SJCRH30 (cell line): ENCODE measurements around the gene GYS2. TPM values are rescaled to one million over a fixed set of nuclear protein-coding genes. Genes with fewer than 3 reads are reported as not detected.

Experiments used
- DNase-seq, 2 experiments: peaks; one replicate each; pipeline ENCODE4 v3.0.0-alpha.2; 2015 to 2020
- H3K27ac ChIP-seq: fragments of 250-450 bp; sonication (Bioruptor Pico); 2 replicates; pipeline ENCODE4 v1.5.1; 2020; ENCODE audit warnings: mild to moderate bottlenecking, moderate library complexity
- H3K27me3 ChIP-seq: fragments of 250-450 bp; sonication (Bioruptor Pico); 2 replicates; pipeline ENCODE4 v1.5.1; 2020; ENCODE audit warnings: mild to moderate bottlenecking, moderate library complexity
- H3K36me3 ChIP-seq: fragments of 250-450 bp; sonication (Bioruptor Pico); 2 replicates; pipeline ENCODE4 v1.5.1; 2020; ENCODE audit warnings: mild to moderate bottlenecking, moderate library complexity
- H3K4me1 ChIP-seq: fragments of 250-450 bp; sonication (Bioruptor Pico); 2 replicates; pipeline ENCODE4 v1.5.1; 2020; ENCODE audit warnings: mild to moderate bottlenecking, moderate library complexity
- H3K4me3 ChIP-seq: fragments of 250-450 bp; sonication (Bioruptor Pico); 2 replicates; pipeline ENCODE4 v1.5.1; 2020; ENCODE audit warnings: mild to moderate bottlenecking, moderate library complexity
- H3K9me3 ChIP-seq: fragments of 250-450 bp; sonication (Bioruptor Pico); replicated peaks from 2 replicates; pipeline ENCODE4 v1.5.1; 2020; ENCODE audit warnings: mild to moderate bottlenecking, moderate library complexity
- total RNA-seq: library from RNA; depleted of rRNA; stranded (reverse); fragments of >200 nt; shearing (Covaris generic); gene quantifications from 2 replicates; pipeline ENCODE4 v1.2.3, GENCODE V29; 2014

The GYS2 gene
- total RNA-seq, 1 experiment from 2014 or later = not detected

- peaks cover 2% of the 10 kb centered on the region; the same call in 1 of the 2 replicates for H3K9me3 ChIP-seq
- no peaks in the 10 kb centered on the region for H3K36me3 ChIP-seq
- no peak overlapping the region for H3K4me3 ChIP-seq
- no peaks in the 10 kb centered on the region for H3K4me1 ChIP-seq
- no peaks in the 10 kb centered on the region for H3K27me3 ChIP-seq
- DNase-seq = no peak
- no peak overlapping the region for H3K27ac ChIP-seq
Measured at GRCh38 chr12:21580748-21581516, 23.7 kb downstream of the GYS2 start.

- no peak overlapping the region for H3K27ac ChIP-seq
Measured at GRCh38 chr12:21577516-21577915, 27.1 kb downstream of the GYS2 start.

GRCh38 chr12:21576431-21576830, 28.2 kb downstream of the GYS2 start:
- no peaks in the 10 kb centered on the region for H3K27me3 ChIP-seq
- no peak overlapping the region for H3K4me3 ChIP-seq
- no peaks in the 10 kb centered on the region; the same call in 1 of the 2 replicates for H3K9me3 ChIP-seq
- no peak overlapping the region for H3K27ac ChIP-seq
- H3K36me3 ChIP-seq = no peaks in the 10 kb centered on the region
- no peak for DNase-seq
- no peaks in the 10 kb centered on the region for H3K4me1 ChIP-seq

More at GRCh38 chr12:21577516-21577915, 27.1 kb downstream of the GYS2 start:
- Histone ChIP-seq H3K4me1 (no peaks in the 10 kb centered on the region), H3K9me3 (no peaks in the 10 kb centered on the region; the same call in 1 of the 2 replicates), H3K36me3 (no peaks in the 10 kb centered on the region), H3K4me3 (no peak overlapping the region), H3K27me3 (no peaks in the 10 kb centered on the region)
- no peak for DNase-seq

- H3K9me3 ChIP-seq = no peaks in the 10 kb centered on the region; the same call in 1 of the 2 replicates
- no peak for DNase-seq
- H3K36me3 ChIP-seq = no peaks in the 10 kb centered on the region
- no peaks in the 10 kb centered on the region for H3K27me3 ChIP-seq
- no peak overlapping the region for H3K4me3 ChIP-seq
- H3K27ac ChIP-seq = no peak overlapping the region
- no peaks in the 10 kb centered on the region for H3K4me1 ChIP-seq
Measured at GRCh38 chr12:21573733-21574358, 30.8 kb downstream of the GYS2 start.

- H3K36me3 ChIP-seq = no peaks in the 10 kb centered on the region
- no peak for DNase-seq
- H3K27me3 ChIP-seq = no peaks in the 10 kb centered on the region
Measured at GRCh38 chr12:21571046-21571445, 33.6 kb downstream of the GYS2 start.

GRCh38 chr12:21568115-21568514, 36.5 kb downstream of the GYS2 start:
- H3K27ac ChIP-seq = no peak overlapping the region
- no peaks in the 10 kb centered on the region; the same call in 1 of the 2 replicates for H3K9me3 ChIP-seq
- H3K4me1 ChIP-seq = no peaks in the 10 kb centered on the region
- no peaks in the 10 kb centered on the region for H3K27me3 ChIP-seq
- no peak for DNase-seq
- no peaks in the 10 kb centered on the region for H3K36me3 ChIP-seq
- H3K4me3 ChIP-seq = no peak overlapping the region

More at GRCh38 chr12:21571046-21571445, 33.6 kb downstream of the GYS2 start:
- Histone ChIP-seq H3K4me3 (no peak overlapping the region), H3K4me1 (no peaks in the 10 kb centered on the region), H3K27ac (no peak overlapping the region), H3K9me3 (no peaks in the 10 kb centered on the region)

GRCh38 chr12:21566907-21567394, 37.7 kb downstream of the GYS2 start:
- Histone ChIP-seq H3K4me1 (no peaks in the 10 kb centered on the region), H3K27me3 (no peaks in the 10 kb centered on the region), H3K36me3 (no peaks in the 10 kb centered on the region), H3K4me3 (no peak overlapping the region), H3K27ac (no peak overlapping the region), H3K9me3 (no peaks in the 10 kb centered on the region; the same call in 1 of the 2 replicates)
- DNase-seq = no peak

- H3K36me3 ChIP-seq = no peaks in the 10 kb centered on the region
- H3K4me3 ChIP-seq = no peak overlapping the region
- no peak for DNase-seq
- no peaks in the 10 kb centered on the region for H3K27me3 ChIP-seq
- H3K4me1 ChIP-seq = no peaks in the 10 kb centered on the region
- no peak overlapping the region for H3K27ac ChIP-seq
- no peaks in the 10 kb centered on the region; the same call in 1 of the 2 replicates for H3K9me3 ChIP-seq
Measured at GRCh38 chr12:21566223-21566906, 38.3 kb downstream of the GYS2 start.

- H3K9me3 ChIP-seq = no peaks in the 10 kb centered on the region; the same call in 1 of the 2 replicates
- no peaks in the 10 kb centered on the region for H3K36me3 ChIP-seq
- H3K27ac ChIP-seq = no peak overlapping the region
- no peak for DNase-seq
- H3K4me1 ChIP-seq = peaks cover 11% of the 10 kb centered on the region
- no peaks in the 10 kb centered on the region for H3K27me3 ChIP-seq
- no peak overlapping the region for H3K4me3 ChIP-seq
Measured at GRCh38 chr12:21562859-21563258, 41.8 kb downstream of the GYS2 start.

- peaks cover 11% of the 10 kb centered on the region for H3K4me1 ChIP-seq
- DNase-seq = no peak
- H3K9me3 ChIP-seq = no peaks in the 10 kb centered on the region; the same call in 1 of the 2 replicates
- no peak overlapping the region for H3K27ac ChIP-seq
- no peak overlapping the region for H3K4me3 ChIP-seq
- H3K27me3 ChIP-seq = no peaks in the 10 kb centered on the region
- H3K36me3 ChIP-seq = no peaks in the 10 kb centered on the region
Measured at GRCh38 chr12:21561158-21561557, 43.5 kb downstream of the GYS2 start.

GRCh38 chr12:21559855-21560569, 44.6 kb downstream of the GYS2 start:
- Histone ChIP-seq H3K4me1 (peaks cover 11% of the 10 kb centered on the region), H3K9me3 (no peaks in the 10 kb centered on the region; the same call in 1 of the 2 replicates), H3K36me3 (no peaks in the 10 kb centered on the region), H3K27ac (peak overlapping the region; percentile 4; the same call in 1 of the 2 replicates), H3K4me3 (no peak overlapping the region), H3K27me3 (no peaks in the 10 kb centered on the region)
- DNase-seq = peak; percentile 22 to 63

GRCh38 chr12:21558100-21558679, 46.5 kb downstream of the GYS2 start:
- no peak for DNase-seq
- Histone ChIP-seq H3K27ac (no peak overlapping the region), H3K4me1 (peaks cover 18% of the 10 kb centered on the region), H3K36me3 (no peaks in the 10 kb centered on the region), H3K4me3 (no peak overlapping the region), H3K9me3 (no peaks in the 10 kb centered on the region), H3K27me3 (no peaks in the 10 kb centered on the region)

GRCh38 chr12:21553329-21553675, 51.3 kb downstream of the GYS2 start:
- Histone ChIP-seq H3K4me3 (no peak overlapping the region), H3K27me3 (no peaks in the 10 kb centered on the region), H3K36me3 (no peaks in the 10 kb centered on the region), H3K4me1 (peaks cover 29% of the 10 kb centered on the region), H3K9me3 (no peaks in the 10 kb centered on the region), H3K27ac (peak overlapping the region; percentile 93)
- DNase-seq = peak; percentile 92 to 96
